Right cardiac atrium (tissue), 5 donors: ENCODE data around the gene BIN1. TPM values are rescaled to one million over a fixed set of nuclear protein-coding genes. Genes with fewer than 3 reads are reported as not detected.
"Not testable (repeated sequence)": the region's sequence is repeated elsewhere in the genome, so short reads cannot be mapped to it uniquely, and the experiment has no call there.

ENCODE experiments used
- ATAC-seq, 2 donors: fragments of 200-7000 bp; cut with Tn5 transposase; one replicate each; pipeline versions ENCODE4 v1.8.0 to v1.9.1; 2020; ENCODE audit warnings: moderate library complexity in 2 of 2, mild to moderate bottlenecking in 1 of 2
- DNase-seq, 3 donors: peaks; one replicate each; pipeline ENCODE4 v3.0.0-alpha.2; 2020
- H3K27ac ChIP-seq: one replicate; pipeline ENCODE4 v1.5.1; 2013; ENCODE audit warnings: mild to moderate bottlenecking, low read length, control low read depth, moderate library complexity
- H3K27me3 ChIP-seq: one replicate; pipeline ENCODE4 v1.6.1; 2013; ENCODE audit not compliant: control insufficient read depth, insufficient read depth
- H3K4me1 ChIP-seq: one replicate; pipeline ENCODE4 v1.6.1; 2013; ENCODE audit warnings: low read length; ENCODE audit not compliant: control insufficient read depth, insufficient read depth
- H3K4me3 ChIP-seq: one replicate; pipeline ENCODE4 v1.5.1; 2013; ENCODE audit warnings: low read length, control low read depth
- H3K9me3 ChIP-seq: one replicate; pipeline ENCODE4 v1.6.1; 2013; ENCODE audit warnings: low read length; ENCODE audit not compliant: control insufficient read depth
- WGBS: extraction: QIAGEN DNeasy Blood & Tissue Kit; methylation state at CpG from one replicate; pipeline ENCODE4 v1.1.7; 2013; 5-methylcytosine and 5-hydroxymethylcytosine counted together
- intact Hi-C, 4 donors: fragments of 100-400 bp; cut with DNase I; formaldehyde crosslinking; loops; one replicate each; pipeline versions ENCODE4 v1.11.0 to v1.14.0; 2022 to 2023
- polyA plus RNA-seq: library from polyadenylated mRNA; stranded (reverse); fragments of 200-250 nt; gene quantifications from one replicate; pipeline ENCODE4 v1.2.3, GENCODE V29; 2013
- total RNA-seq, 4 donors: library from RNA; stranded (reverse); fragmentation: NEBNext Ultra II Directional; extraction: Animal tissue kit (Norgen Biotek cat#: 25700); gene quantifications; one replicate each; pipeline ENCODE4 v1.2.1, GENCODE V29; 2021
- donor health status: healthy with polysubstance abuse.
- donor health status: DM: no; HTN: yes; CAD: no.
- donor health status: DM: no; HTN: no; CAD: no.
- donor health status: DM: no; HTN: yes; CAD: no; lungs with severe emphysema.
- donor health status: DM: yes; HTN: yes; CAD: no.

BIN1 gene
- total and polyA plus RNA-seq, 5 donors, result 5.9 to 12.0 (median 10.0) TPM

DNA sequence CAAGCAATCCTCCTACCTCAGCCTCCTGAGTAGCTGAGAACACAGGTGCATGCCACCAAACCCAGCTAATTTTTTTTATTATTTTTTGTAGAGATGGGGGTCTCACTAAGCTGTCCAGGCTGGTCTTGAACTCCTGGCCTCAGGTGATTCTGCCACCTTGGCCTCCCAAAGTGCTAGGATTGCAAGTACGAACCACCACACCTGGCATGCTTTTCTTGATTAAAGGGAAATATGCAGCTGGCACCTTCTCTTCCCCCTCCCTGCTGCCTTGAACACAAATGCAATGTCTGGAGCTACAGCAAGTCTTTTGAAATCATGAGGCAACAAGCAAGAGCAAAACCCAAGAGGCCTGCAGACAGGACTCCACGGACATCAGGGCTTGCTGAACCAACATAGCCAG, 26.8 kb upstream of the BIN1 start:
- DNase-seq (no peak), ATAC-seq (no peak)
- H3K4me3 ChIP-seq, result no peak overlapping the region
- 97% methylated on average over 2 of the region's 2 CpGs for WGBS
- H3K27ac ChIP-seq, result no peak overlapping the region
- intact Hi-C loops, result no loop called here
- H3K4me1 ChIP-seq, result no peaks in the 10 kb centered on the region
- H3K9me3 ChIP-seq, result no peaks in the 10 kb centered on the region
- no peaks in the 10 kb centered on the region for H3K27me3 ChIP-seq

DNA sequence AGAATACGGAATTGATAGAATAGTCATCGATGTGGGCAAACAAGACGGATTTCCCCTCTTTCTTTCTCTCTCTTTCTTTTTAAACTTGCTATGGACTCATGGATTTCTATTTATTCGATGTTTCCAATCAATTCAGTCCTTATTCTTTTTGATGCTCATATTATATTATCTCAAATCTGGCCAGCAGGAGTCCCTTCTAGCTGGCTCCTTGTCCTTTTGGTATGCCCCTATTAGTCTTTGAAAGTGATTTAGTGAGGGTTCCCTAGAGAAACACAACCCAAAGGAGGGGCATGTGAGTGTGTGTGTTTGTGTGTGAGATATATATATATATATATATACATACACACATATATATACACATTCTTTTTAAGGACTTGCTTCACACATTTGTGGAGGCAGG, 23.5 kb upstream of the BIN1 start:
- H3K9me3 ChIP-seq, result no peaks in the 10 kb centered on the region
- no peak for ATAC-seq
- H3K4me1 ChIP-seq, result no peaks in the 10 kb centered on the region
- WGBS, result 96% methylated on average over 4 of the region's 4 CpGs
- intact Hi-C loops, result no loop called here
- H3K4me3 ChIP-seq, result no peak overlapping the region
- no peak overlapping the region for H3K27ac ChIP-seq
- H3K27me3 ChIP-seq, result no peaks in the 10 kb centered on the region
- DNase-seq, result no peak

DNA sequence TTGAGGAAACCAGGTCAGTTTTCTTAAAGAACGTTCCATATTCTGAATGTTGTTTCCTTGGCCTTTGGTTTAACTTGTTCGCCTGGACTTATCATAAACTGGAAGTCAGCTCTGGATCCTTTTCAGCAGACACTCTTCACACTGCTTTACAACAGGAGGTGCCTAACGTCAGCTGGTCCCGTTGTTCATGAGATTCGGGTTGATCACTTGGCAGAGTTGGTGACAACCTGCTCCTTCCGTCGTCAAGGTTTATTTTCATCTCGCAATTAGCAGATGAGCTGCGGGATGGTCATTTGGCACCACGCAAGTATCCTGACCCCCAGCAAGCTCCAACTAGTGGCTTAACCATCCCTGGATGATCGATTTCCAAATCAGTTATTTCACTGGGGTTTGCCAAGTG, 23.0 kb upstream of the BIN1 start:
- no peak overlapping the region for H3K4me3 ChIP-seq
- no peaks in the 10 kb centered on the region for H3K4me1 ChIP-seq
- H3K27me3 ChIP-seq, result no peaks in the 10 kb centered on the region
- H3K27ac ChIP-seq, result no peak overlapping the region
- H3K9me3 ChIP-seq, result no peaks in the 10 kb centered on the region
- ATAC-seq (no peak), DNase-seq (no peak)
- WGBS, result 71% methylated on average over 11 of the region's 11 CpGs
- intact Hi-C loops, result no loop called here

DNA sequence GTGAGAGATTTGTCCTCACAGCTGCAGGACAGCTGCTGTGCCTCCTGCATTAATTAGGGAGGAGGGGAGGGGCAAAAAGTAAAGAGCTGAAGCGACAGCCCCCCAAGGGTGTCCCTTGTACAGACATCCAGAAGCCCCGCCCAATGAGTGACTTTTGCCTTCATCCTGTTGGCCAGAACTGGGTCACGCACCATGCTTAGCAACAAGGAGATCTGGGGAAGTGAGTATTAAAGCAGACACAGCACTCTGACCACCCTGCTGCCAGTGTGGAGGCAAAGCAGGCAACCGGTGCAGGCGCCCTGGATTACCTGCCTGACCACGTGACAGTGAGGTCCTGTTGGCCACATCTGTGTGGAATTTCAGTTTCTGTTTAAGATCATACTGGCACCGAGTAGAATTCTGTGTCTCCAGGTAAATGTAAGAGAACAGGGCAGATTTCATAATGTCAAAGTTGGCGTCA, 21.5 kb upstream of the BIN1 start:
- Histone ChIP-seq H3K9me3 (no peaks in the 10 kb centered on the region), H3K4me1 (no peaks in the 10 kb centered on the region), H3K4me3 (no peak overlapping the region), H3K27me3 (no peaks in the 10 kb centered on the region), H3K27ac (no peak overlapping the region)
- DNase-seq, result no peak
- intact Hi-C loops, result no loop called here
- ATAC-seq, result peak; percentile 20 to 36
- WGBS, result 54% methylated on average over 8 of the region's 8 CpGs

DNA sequence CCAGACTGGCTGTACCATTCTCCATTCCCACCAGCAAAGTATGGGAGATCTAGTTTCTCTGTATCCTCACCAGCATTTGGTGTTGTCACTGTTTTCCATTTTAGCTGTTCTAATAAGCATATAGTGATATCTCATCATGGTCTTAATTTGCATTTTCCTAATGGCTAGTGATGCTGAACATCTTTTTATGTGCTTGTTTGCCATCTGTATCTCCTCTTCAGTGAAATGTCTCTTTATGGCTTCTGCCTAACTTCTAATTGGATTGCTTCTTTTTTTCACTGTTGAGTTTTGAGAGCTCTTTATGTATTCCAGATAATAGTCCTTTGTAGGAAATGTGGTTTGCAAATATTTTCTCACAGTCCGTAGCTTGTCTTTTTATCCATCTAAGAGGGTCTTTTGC, 18.9 kb upstream of the BIN1 start:
- intact Hi-C loops, result no loop called here
- DNase-seq, result no peak
- ATAC-seq, result no peak
- Histone ChIP-seq H3K27ac (no peak overlapping the region), H3K9me3 (no peaks in the 10 kb centered on the region), H3K4me1 (no peaks in the 10 kb centered on the region), H3K27me3 (no peaks in the 10 kb centered on the region), H3K4me3 (no peak overlapping the region)
- WGBS, result 90% methylated on average over 1 of the region's 1 CpG

DNA sequence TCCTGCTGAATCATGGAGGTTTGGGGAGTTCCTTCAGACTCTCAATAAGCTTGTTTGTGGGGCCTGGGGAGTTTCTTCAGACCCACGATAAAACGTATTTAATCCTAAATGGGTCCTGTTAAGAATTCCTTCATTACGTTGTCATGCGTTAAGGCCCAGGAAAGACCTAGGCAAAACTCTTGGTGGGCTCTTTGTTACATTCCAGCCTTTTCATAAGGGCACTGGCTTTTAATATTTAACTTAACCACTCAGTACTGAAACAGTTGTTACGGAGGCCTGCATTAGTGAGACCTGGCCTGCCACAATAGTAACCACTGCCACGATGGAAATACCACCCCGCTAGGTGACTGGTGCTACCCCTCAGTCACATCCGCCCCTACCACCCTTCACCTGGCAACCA, 17.5 kb upstream of the BIN1 start:
- no peaks in the 10 kb centered on the region for H3K27me3 ChIP-seq
- H3K27ac ChIP-seq, result no peak overlapping the region
- no peaks in the 10 kb centered on the region for H3K4me1 ChIP-seq
- no peak overlapping the region for H3K4me3 ChIP-seq
- H3K9me3 ChIP-seq, result no peaks in the 10 kb centered on the region
- 96% methylated on average over 8 of the region's 8 CpGs for WGBS
- ATAC-seq (no peak), DNase-seq (no peak)
- intact Hi-C loops, result no loop called here

DNA sequence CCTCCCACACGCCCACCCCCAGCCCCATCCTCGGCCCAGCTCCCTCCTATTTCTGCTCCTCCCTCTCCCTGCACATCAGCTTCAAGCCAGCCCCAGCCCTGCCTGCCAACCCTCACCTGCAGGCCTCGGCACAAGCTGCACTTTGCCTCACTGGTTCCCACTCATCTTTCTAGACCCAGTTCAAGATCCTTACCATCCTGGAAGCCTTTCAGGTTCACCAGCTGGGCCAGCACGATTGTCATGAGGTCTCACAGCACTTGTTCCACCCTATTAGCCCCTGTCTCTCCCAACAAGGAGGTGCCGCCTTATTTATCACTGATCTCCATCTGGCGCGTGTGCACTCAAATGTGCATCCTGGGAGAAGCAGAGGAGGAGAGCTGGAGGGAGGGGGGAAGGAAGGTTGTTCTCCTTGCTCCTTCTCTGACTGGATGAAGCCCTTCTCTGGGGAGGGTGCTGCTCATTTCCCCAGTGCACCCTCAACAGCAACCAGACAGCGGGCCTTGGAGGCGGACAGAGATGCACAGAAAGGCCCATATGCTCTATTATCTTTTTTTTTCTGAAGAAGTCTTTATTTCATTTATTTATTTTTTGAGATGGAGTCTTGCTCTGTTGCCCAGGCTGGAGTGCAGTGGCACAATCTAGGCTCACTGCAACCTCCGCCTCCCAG, 15.5 kb upstream of the BIN1 start:
- DNase-seq, result no peak
- Histone ChIP-seq H3K4me1 (no peaks in the 10 kb centered on the region), H3K4me3 (no peak overlapping the region), H3K27me3 (no peaks in the 10 kb centered on the region), H3K27ac (no peak overlapping the region), H3K9me3 (no peaks in the 10 kb centered on the region)
- intact Hi-C loops, result no loop called here
- WGBS, result 85% methylated on average over 10 of the region's 10 CpGs
- peak in 1 of 2 donors; percentile 13 for ATAC-seq

DNA sequence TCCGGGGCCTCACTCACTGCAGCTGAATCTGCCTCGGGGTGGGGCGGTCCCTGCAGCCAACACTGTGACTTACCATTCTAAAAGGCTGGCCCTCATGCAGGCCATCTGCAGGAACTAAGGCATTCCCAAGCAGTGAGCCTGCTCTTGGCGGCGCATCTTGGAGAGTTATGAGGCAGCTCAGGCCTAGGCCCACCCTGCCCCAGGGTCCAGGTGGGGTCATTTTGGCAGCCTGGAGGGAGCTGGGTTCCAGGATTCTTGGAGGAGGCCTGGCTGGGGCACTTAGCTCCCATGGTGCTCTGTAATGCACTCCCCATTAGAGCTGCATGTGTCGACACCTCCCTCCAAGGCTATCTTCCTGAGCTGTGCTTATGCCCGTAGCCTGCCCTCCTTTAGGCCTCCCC, 14.8 kb upstream of the BIN1 start:
- Histone ChIP-seq H3K27me3 (no peaks in the 10 kb centered on the region), H3K4me3 (no peak overlapping the region), H3K27ac (no peak overlapping the region), H3K9me3 (no peaks in the 10 kb centered on the region), H3K4me1 (no peaks in the 10 kb centered on the region)
- intact Hi-C loops, result no loop called here
- DNase-seq (peak; percentile 82 to 89 (median 86)), ATAC-seq (peak; percentile 88 to 93)
- WGBS, result 74% methylated on average over 7 of the region's 7 CpGs

DNA sequence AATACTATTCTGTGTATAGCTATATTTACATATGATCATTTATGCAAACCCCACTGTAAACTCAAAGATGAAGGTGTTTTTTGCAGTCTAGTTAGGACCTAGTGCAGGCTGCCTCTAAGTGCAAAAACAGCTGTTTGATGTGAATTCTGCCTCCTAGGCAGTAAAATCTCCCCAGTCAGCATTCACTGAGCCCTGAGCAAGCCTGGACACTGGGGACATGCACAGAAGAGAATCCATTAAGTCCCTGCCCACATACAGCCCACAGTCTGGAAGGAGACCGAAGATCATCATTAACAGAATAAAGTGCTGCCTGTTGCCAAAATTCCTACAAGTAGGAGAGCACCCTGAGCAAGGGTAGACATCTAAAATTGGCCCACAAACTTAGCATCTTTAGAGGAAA, 14.4 kb upstream of the BIN1 start:
- ATAC-seq, result peak; percentile 13 to 16
- Histone ChIP-seq H3K27ac (no peak overlapping the region), H3K9me3 (no peaks in the 10 kb centered on the region), H3K27me3 (no peaks in the 10 kb centered on the region), H3K4me3 (no peak overlapping the region), H3K4me1 (no peaks in the 10 kb centered on the region)
- DNase-seq, result no peak
- WGBS, result 81% methylated on average over 1 of the region's 1 CpG
- intact Hi-C loops, result no loop called here

DNA sequence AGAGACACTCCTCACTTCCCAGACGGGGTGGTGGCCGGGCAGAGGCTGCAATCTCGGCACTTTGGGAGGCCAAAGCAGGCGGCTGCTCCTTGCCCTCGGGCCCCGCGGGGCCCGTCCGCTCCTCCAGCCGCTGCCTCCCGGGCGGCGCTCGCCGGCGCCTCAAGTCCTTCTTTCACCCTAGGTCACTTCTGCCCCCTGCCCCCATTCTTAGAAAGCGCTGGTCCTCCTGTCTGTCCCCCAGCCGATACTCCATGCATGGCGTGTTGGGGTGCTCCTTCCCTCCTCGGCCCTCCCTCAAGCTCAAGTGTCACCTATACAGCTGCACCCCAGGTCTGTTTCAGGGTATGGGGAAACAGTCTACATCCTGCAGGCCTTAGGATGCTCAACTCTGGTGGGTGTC, 13.5 kb upstream of the BIN1 start:
- H3K27ac ChIP-seq, H3K9me3 ChIP-seq, DNase-seq, ATAC-seq, H3K27me3 ChIP-seq, H3K4me1 ChIP-seq, H3K4me3 ChIP-seq, intact Hi-C loops: not testable (repeated sequence)
- 99% methylated on average over 15 of the region's 20 CpGs for WGBS

DNA sequence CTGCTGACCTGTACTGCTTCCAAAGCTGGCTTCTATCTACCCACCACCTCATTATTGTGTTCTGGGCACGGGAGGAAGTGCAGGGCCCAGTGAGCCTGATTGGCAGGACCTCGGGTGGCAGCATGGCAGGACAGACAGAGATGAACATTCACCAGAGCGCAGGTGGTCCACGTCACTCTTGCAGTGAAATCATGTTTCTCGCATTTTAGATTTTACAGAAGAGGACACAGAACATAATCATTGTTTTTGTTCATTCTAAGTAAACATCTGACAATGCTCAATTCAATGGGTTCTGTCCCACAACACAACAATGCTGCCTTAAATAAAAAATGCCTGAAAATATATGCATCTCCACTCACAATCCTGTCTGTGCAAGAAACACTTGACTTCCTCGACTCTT, 11.5 kb upstream of the BIN1 start:
- DNase-seq, result no peak

DNA sequence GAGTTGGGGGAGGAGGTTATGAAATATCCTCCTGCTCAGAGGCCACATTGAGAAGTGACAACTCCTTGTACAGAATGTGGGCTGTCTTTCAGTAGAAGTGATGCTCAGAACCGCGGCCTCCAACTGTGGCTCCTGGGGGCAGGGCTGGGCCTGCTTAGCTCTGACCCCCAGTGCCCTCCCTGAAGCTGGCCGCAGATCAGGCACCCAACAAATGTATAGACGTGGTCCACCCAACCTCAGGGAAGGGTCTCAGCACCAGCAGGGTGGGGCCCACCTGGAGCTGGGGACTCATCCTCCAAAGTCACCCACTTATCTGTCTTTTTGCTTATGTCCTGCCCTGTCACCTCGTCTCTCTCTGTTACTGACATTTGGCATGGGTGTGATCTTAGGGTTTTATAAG, 11.1 kb upstream of the BIN1 start:
- Histone ChIP-seq H3K27ac (no peak overlapping the region), H3K27me3 (no peaks in the 10 kb centered on the region), H3K4me3 (no peak overlapping the region), H3K9me3 (no peaks in the 10 kb centered on the region), H3K4me1 (no peaks in the 10 kb centered on the region)
- no peak for DNase-seq
- no peak for ATAC-seq
- intact Hi-C loops, result no loop called here
- 90% methylated on average over 5 of the region's 5 CpGs for WGBS

More for the DNA sequence above, 11.5 kb upstream of the BIN1 start:
- Histone ChIP-seq H3K27me3 (no peaks in the 10 kb centered on the region), H3K27ac (no peak overlapping the region), H3K4me3 (no peak overlapping the region), H3K4me1 (no peaks in the 10 kb centered on the region), H3K9me3 (no peaks in the 10 kb centered on the region)
- ATAC-seq, result no peak
- intact Hi-C loops, result no loop called here
- 63% methylated on average over 6 of the region's 6 CpGs for WGBS
